D721Med (cell line): ENCODE measurements around the gene GABRA6.

Experiments
- DNase-seq: peaks from one replicate; pipeline ENCODE4 v3.0.0; 2011; ENCODE audit warnings: low spot score; ENCODE audit not compliant: insufficient read length
- FAIRE-seq: peaks from 2 replicates; lab custom pipeline; 2011; peaks lifted over from hg19 to GRCh38; lab: Jason Lieb, UNC
- CTCF ChIP-seq: IDR thresholded peaks from 2 replicates; pipeline ENCODE4 v1.5.1; 2012; ENCODE audit warnings: mild to moderate bottlenecking, control low read depth; ENCODE audit not compliant: insufficient read depth; ENCODE audit errors: missing control alignments

Gene GABRA6

GRCh38 chr5:161744276-161744675, 58.8 kb downstream of the GABRA6 start:
- FAIRE-seq (no peak), DNase-seq (no peak)
- TF ChIP-seq CTCF, result no peak

GRCh38 chr5:161745392-161745791, 59.9 kb downstream of the GABRA6 start:
- no peak for FAIRE-seq
- TF ChIP-seq CTCF, result no peak

GRCh38 chr5:161751265-161751664, 65.7 kb downstream of the GABRA6 start:
- TF ChIP-seq CTCF, result no peak
- FAIRE-seq (no peak), DNase-seq (no peak)

More at GRCh38 chr5:161745392-161745791, 59.9 kb downstream of the GABRA6 start:
- no peak for DNase-seq
